Sigmoid colon (tissue), 3 donors: ENCODE measurements around the gene ZNF763.
"Not testable (repeated sequence)": the region's sequence is repeated elsewhere in the genome, so short reads cannot be mapped to it uniquely, and the experiment has no call there.

ENCODE experiments used
- POLR2A ChIP-seq, 2 donors: fragments of 450-650 bp; IDR thresholded peaks; one replicate each; pipeline ENCODE4 v1.6.1; 2016; ENCODE audit warnings: antibody characterized with exemption in 2 of 2, mild to moderate bottlenecking in 2 of 2, moderate library complexity in 2 of 2
- TF ChIP-seq, protein P1 (sequence below), 4 experiments: fragments of 450-650 bp in 3 of 4; fragments of 200-600 bp in 1 of 4; IDR thresholded peaks; one replicate each; pipeline ENCODE4 v1.5.1; 2016 to 2019; ENCODE audit warnings: antibody characterized with exemption in 4 of 4, mild to moderate bottlenecking in 3 of 4, moderate library complexity in 2 of 4

DNA sequence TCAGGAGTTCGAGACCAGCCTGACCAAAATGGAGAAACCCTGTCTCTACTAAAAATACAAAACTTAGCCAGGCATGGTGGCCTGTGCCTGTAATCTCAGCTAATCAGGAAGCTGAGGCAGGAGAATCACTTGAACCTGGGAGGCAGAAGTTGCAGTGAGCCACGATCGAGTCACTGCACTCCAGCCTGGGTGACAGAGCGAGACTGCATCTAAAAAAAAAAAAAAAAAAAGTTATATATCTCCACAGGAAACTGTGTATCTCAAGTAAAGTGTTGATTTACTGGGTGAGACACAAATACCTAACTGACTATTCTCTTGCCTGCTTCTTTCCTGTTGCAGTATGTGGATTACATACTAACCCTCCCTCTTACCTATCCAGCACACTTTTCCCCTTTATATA, 27.1 kb downstream of the ZNF763 start:
- TF ChIP-seq, protein P1, sequence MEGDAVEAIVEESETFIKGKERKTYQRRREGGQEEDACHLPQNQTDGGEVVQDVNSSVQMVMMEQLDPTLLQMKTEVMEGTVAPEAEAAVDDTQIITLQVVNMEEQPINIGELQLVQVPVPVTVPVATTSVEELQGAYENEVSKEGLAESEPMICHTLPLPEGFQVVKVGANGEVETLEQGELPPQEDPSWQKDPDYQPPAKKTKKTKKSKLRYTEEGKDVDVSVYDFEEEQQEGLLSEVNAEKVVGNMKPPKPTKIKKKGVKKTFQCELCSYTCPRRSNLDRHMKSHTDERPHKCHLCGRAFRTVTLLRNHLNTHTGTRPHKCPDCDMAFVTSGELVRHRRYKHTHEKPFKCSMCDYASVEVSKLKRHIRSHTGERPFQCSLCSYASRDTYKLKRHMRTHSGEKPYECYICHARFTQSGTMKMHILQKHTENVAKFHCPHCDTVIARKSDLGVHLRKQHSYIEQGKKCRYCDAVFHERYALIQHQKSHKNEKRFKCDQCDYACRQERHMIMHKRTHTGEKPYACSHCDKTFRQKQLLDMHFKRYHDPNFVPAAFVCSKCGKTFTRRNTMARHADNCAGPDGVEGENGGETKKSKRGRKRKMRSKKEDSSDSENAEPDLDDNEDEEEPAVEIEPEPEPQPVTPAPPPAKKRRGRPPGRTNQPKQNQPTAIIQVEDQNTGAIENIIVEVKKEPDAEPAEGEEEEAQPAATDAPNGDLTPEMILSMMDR (IDR thresholded peaks at IDR 0.05), result not testable (repeated sequence)
- TF ChIP-seq POLR2A (IDR thresholded peaks at IDR 0.05), result not testable (repeated sequence)
